Mucosa of gallbladder (tissue), 1 donor: Measurements from ENCODE around the gene COLGALT1. TPM values are rescaled to one million over a fixed set of nuclear protein-coding genes. Genes with fewer than 3 reads are reported as not detected.
"Not testable (repeated sequence)": the region's sequence is repeated elsewhere in the genome, so short reads cannot be mapped to it uniquely, and the experiment has no call there.

Experiments
- DNase-seq: peaks from one replicate; pipeline ENCODE4 v3.0.0-alpha.2; 2020; ENCODE audit warnings: low spot score
- total RNA-seq: library from RNA; stranded (reverse); gene quantifications from one replicate; pipeline ENCODE4 v1.2.1, GENCODE V29; 2021
- donor health status: DM: no; HTN: no; CAD: no.

The COLGALT1 gene
- total RNA-seq, 1 donor from 2014 or later, result 71.1 TPM

- DNase-seq, result no peak
Measured at GRCh38 chr19:17532557-17532956, 22.9 kb upstream of the COLGALT1 start.

GRCh38 chr19:17534767-17535166 lies 20.7 kb upstream of the COLGALT1 start:
- no peak for DNase-seq

GRCh38 chr19:17536955-17537354 lies 18.5 kb upstream of the COLGALT1 start:
- no peak for DNase-seq

- no peak for DNase-seq
Measured at GRCh38 chr19:17538684-17539237, 16.7 kb upstream of the COLGALT1 start.

GRCh38 chr19:17539238-17540117 lies 16.0 kb upstream of the COLGALT1 start:
- DNase-seq, result peak; percentile 95

- no peak for DNase-seq
Measured at GRCh38 chr19:17540174-17540573, 15.3 kb upstream of the COLGALT1 start.

GRCh38 chr19:17541184-17541759 lies 14.2 kb upstream of the COLGALT1 start:
- no peak for DNase-seq

GRCh38 chr19:17542042-17542441 lies 13.4 kb upstream of the COLGALT1 start:
- no peak for DNase-seq

GRCh38 chr19:17542793-17543582 lies 12.5 kb upstream of the COLGALT1 start:
- DNase-seq, result no peak

GRCh38 chr19:17543986-17544385 lies 11.5 kb upstream of the COLGALT1 start:
- no peak for DNase-seq

GRCh38 chr19:17544418-17544817 lies 11.0 kb upstream of the COLGALT1 start:
- DNase-seq, result no peak

GRCh38 chr19:17548145-17548544 lies 7.3 kb upstream of the COLGALT1 start:
- no peak for DNase-seq

GRCh38 chr19:17549085-17549740 lies 6.2 kb upstream of the COLGALT1 start:
- DNase-seq, result no peak

GRCh38 chr19:17550076-17550667 lies 5.3 kb upstream of the COLGALT1 start:
- DNase-seq, result no peak

GRCh38 chr19:17552735-17553134 lies 2.7 kb upstream of the COLGALT1 start:
- DNase-seq, result not testable (repeated sequence)

GRCh38 chr19:17553256-17553655 lies 2.2 kb upstream of the COLGALT1 start:
- DNase-seq, result peak; percentile 67

GRCh38 chr19:17554968-17555479 lies 425 bp upstream of the COLGALT1 start:
- no peak for DNase-seq

GRCh38 chr19:17555929-17556813 lies 722 bp downstream of the COLGALT1 start:
- DNase-seq, result peak; percentile 37

- no peak for DNase-seq
Measured at GRCh38 chr19:17556995-17557394, 1.5 kb downstream of the COLGALT1 start.

GRCh38 chr19:17557466-17557865 lies 2.0 kb downstream of the COLGALT1 start:
- DNase-seq, result no peak
